ENCODE measurements around the gene PDE8B. TPM values are rescaled to one million over a fixed set of nuclear protein-coding genes. Genes with fewer than 3 reads are reported as not detected.

Gene PDE8B
- total and polyA plus RNA-seq, 7 donors = 0.23 to 11.3 (median 2.9) TPM

GRCh38 chr5:77266291-77266690 is 55.8 kb downstream of the PDE8B start:
- no peak overlapping the region for H3K4me3 ChIP-seq
- no peaks in the 10 kb centered on the region for H3K36me3 ChIP-seq
- 82 to 83% methylated on average over 2 of the region's 2 CpGs for WGBS, 2 donors
- H3K27me3 ChIP-seq = no peaks in the 10 kb centered on the region
- H3K9me3 ChIP-seq = no peaks in the 10 kb centered on the region
- TF ChIP-seq CTCF (IDR thresholded peaks at IDR 0.05) = no peak
- TF ChIP-seq EP300 (IDR thresholded peaks at IDR 0.05) = no peak
- TF ChIP-seq POLR2A (IDR thresholded peaks at IDR 0.05) = no peak
- TF ChIP-seq POLR2AphosphoS5 (IDR thresholded peaks at IDR 0.05) = no peak
- intact Hi-C loops (cut with DNase I) = no loop called here
- no peak overlapping the region for H3K27ac ChIP-seq
- H3K4me1 ChIP-seq = peaks cover 0 to 16% (median 8%) of the 10 kb centered on the region in 4 donors
- DNase-seq = no peak

GRCh38 chr5:77267496-77267895 is 57.0 kb downstream of the PDE8B start:
- Histone ChIP-seq H3K36me3 (no peaks in the 10 kb centered on the region), H3K9me3 (no peaks in the 10 kb centered on the region), H3K27ac (no peak overlapping the region), H3K4me3 (no peak overlapping the region), H3K4me1 (peaks cover 0 to 5% (median 2%) of the 10 kb centered on the region in 4 donors), H3K27me3 (no peaks in the 10 kb centered on the region)
- WGBS, 2 donors = 73 to 85% methylated on average over 3 of the region's 3 CpGs
- no peak for TF ChIP-seq EP300 (IDR thresholded peaks at IDR 0.05)
- TF ChIP-seq CTCF (IDR thresholded peaks at IDR 0.05) = no peak
- no peak for TF ChIP-seq POLR2AphosphoS5 (IDR thresholded peaks at IDR 0.05)
- no peak for TF ChIP-seq POLR2A (IDR thresholded peaks at IDR 0.05)
- DNase-seq = no peak
- intact Hi-C loops (cut with DNase I) = no loop called here

- Histone ChIP-seq H3K27ac (no peak overlapping the region), H3K4me1 (no peaks in the 10 kb centered on the region), H3K4me3 (no peak overlapping the region), H3K9me3 (no peaks in the 10 kb centered on the region), H3K27me3 (no peaks in the 10 kb centered on the region), H3K36me3 (no peaks in the 10 kb centered on the region)
- intact Hi-C loops (cut with DNase I) = no loop called here
- WGBS, 2 donors = 44 to 49% methylated on average over 1 of the region's 1 CpG
- no peak for DNase-seq
- TF ChIP-seq CTCF (IDR thresholded peaks at IDR 0.05) (no peak), POLR2AphosphoS5 (IDR thresholded peaks at IDR 0.05) (no peak)
Observed at GRCh38 chr5:77272206-77272605, 61.7 kb downstream of the PDE8B start.

- no peaks in the 10 kb centered on the region for H3K36me3 ChIP-seq
- TF ChIP-seq POLR2A (IDR thresholded peaks at IDR 0.05) (no peak), EP300 (IDR thresholded peaks at IDR 0.05) (no peak), POLR2AphosphoS5 (IDR thresholded peaks at IDR 0.05) (no peak), CTCF (IDR thresholded peaks at IDR 0.05) (no peak)
- intact Hi-C loops (cut with DNase I) = no loop called here
- DNase-seq = no peak
- no peaks in the 10 kb centered on the region for H3K9me3 ChIP-seq
- 78 to 86% methylated on average over 4 of the region's 4 CpGs for WGBS, 2 donors
- H3K4me1 ChIP-seq = peaks cover 0 to 12% (median 8%) of the 10 kb centered on the region in 4 donors
- H3K27me3 ChIP-seq = no peaks in the 10 kb centered on the region
- no peak overlapping the region for H3K27ac ChIP-seq
- no peak overlapping the region for H3K4me3 ChIP-seq
Observed at GRCh38 chr5:77277759-77278158, 67.3 kb downstream of the PDE8B start.

- TF ChIP-seq POLR2A (IDR thresholded peaks at IDR 0.05) = no peak
- no peak for TF ChIP-seq POLR2AphosphoS5 (IDR thresholded peaks at IDR 0.05)
- no peak for TF ChIP-seq EP300 (IDR thresholded peaks at IDR 0.05)
- TF ChIP-seq CTCF (IDR thresholded peaks at IDR 0.05) = no peak
- no peaks in the 10 kb centered on the region for H3K9me3 ChIP-seq
- 56 to 80% methylated on average over 3 of the region's 3 CpGs for WGBS, 2 donors
- H3K36me3 ChIP-seq = no peaks in the 10 kb centered on the region
- intact Hi-C loops (cut with DNase I) = no loop called here
- no peak overlapping the region for H3K4me3 ChIP-seq
- no peak for DNase-seq
- H3K27me3 ChIP-seq = no peaks in the 10 kb centered on the region
- no peak overlapping the region for H3K27ac ChIP-seq
- peaks cover 0 to 14% (median 8%) of the 10 kb centered on the region in 4 donors for H3K4me1 ChIP-seq
Observed at GRCh38 chr5:77280036-77280435, 69.6 kb downstream of the PDE8B start.

Data from sigmoid colon (tissue), 7 donors.